Left lung (tissue), 10 donors: ENCODE results near the gene FNDC3B. TPM values are rescaled to one million over a fixed set of nuclear protein-coding genes. Genes with fewer than 3 reads are reported as not detected.

Source experiments
- ATAC-seq: fragments of 200-7000 bp; cut with Tn5 transposase; one replicate; pipeline ENCODE4 v1.9.1; 2020; ENCODE audit warnings: moderate library complexity
- DNase-seq, 4 donors: peaks; one replicate each; pipeline ENCODE4 v3.0.0-alpha.2; 2013 to 2020
- H3K27ac ChIP-seq, 2 donors: fragments of 200-600 bp; sonication (generic) in 1 of 2; one replicate each; pipeline versions ENCODE4 v1.5.0 to v1.8.0; 2020 to 2021
- H3K27me3 ChIP-seq, 2 donors: fragments of 200-600 bp; sonication (generic) in 1 of 2; one replicate each; pipeline versions ENCODE4 v1.5.0 to v1.8.0; 2020 to 2021
- H3K36me3 ChIP-seq, 2 donors: fragments of 200-600 bp; sonication (generic) in 1 of 2; one replicate each; pipeline versions ENCODE4 v1.5.0 to v1.8.0; 2020 to 2021
- H3K4me1 ChIP-seq, 2 donors: fragments of 200-600 bp; one replicate each; pipeline ENCODE4 v1.8.0; 2021
- H3K4me3 ChIP-seq, 2 donors: fragments of 200-600 bp; sonication (generic) in 1 of 2; one replicate each; pipeline versions ENCODE4 v1.5.0 to v1.8.0; 2020 to 2021; ENCODE audit warnings: mild to moderate bottlenecking in 1 of 2
- H3K9me3 ChIP-seq, 2 donors: fragments of 200-600 bp; sonication (generic) in 1 of 2; one replicate each; pipeline versions ENCODE4 v1.5.0 to v1.8.0; 2020 to 2021
- intact Hi-C, 2 donors: fragments of 100-400 bp; cut with DNase I; formaldehyde crosslinking; loops; one replicate each; pipeline versions ENCODE4 v1.11.2 to v1.14.2; 2022
- polyA plus RNA-seq, 6 donors: library from polyadenylated mRNA; unstranded; fragments of 120-200 nt; gene quantifications; one replicate each; pipeline ENCODE4 v1.2.1, GENCODE V29; 2013; ENCODE audit not compliant: insufficient read length in 6 of 6
- total RNA-seq, 2 donors: library from RNA; stranded (reverse); fragmentation: NEBNext Ultra II Directional; extraction: Animal tissue kit (Norgen Biotek cat#: 25700); gene quantifications; one replicate each; pipeline ENCODE4 v1.2.1, GENCODE V29; 2021
- TF ChIP-seq, protein P1 (sequence below), 2 donors: fragments of 200-600 bp; sonication (generic) in 1 of 2; IDR thresholded peaks; one replicate each; pipeline versions ENCODE4 v1.5.0 to v1.8.0; 2021; ENCODE audit warnings: antibody characterized with exemption in 2 of 2
- donor health status: DM: no; HTN: yes; CAD: no.
- donor health status: DM: no; HTN: no; CAD: no.

The FNDC3B gene
- total and polyA plus RNA-seq, 8 donors = 35.2 to 185 (median 42.3) TPM

DNA sequence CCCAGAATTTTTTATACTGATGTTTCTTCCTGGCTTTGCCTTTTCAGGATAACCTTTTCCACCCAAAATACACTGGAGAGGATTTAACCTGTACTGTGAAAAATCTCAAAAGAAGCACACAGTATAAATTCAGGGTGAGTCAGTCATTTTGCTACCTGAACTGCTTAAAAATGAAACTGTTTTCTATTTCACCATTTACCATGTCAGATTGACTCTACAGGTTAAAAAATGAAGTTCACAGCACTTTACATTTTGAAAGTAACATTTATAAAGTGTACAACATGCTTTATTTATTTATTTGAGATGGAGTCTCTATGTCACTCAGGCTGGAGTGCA lies 293.6 kb downstream of the FNDC3B start:
- H3K4me1 ChIP-seq = peaks cover 0 to 5% of the 10 kb centered on the region in 2 donors
- intact Hi-C loops = no loop called here
- no peak overlapping the region for H3K27ac ChIP-seq
- TF ChIP-seq, protein P1, sequence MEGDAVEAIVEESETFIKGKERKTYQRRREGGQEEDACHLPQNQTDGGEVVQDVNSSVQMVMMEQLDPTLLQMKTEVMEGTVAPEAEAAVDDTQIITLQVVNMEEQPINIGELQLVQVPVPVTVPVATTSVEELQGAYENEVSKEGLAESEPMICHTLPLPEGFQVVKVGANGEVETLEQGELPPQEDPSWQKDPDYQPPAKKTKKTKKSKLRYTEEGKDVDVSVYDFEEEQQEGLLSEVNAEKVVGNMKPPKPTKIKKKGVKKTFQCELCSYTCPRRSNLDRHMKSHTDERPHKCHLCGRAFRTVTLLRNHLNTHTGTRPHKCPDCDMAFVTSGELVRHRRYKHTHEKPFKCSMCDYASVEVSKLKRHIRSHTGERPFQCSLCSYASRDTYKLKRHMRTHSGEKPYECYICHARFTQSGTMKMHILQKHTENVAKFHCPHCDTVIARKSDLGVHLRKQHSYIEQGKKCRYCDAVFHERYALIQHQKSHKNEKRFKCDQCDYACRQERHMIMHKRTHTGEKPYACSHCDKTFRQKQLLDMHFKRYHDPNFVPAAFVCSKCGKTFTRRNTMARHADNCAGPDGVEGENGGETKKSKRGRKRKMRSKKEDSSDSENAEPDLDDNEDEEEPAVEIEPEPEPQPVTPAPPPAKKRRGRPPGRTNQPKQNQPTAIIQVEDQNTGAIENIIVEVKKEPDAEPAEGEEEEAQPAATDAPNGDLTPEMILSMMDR (IDR thresholded peaks at IDR 0.05) = no peak
- ATAC-seq (no peak), DNase-seq (no peak)
- no peaks in the 10 kb centered on the region for H3K27me3 ChIP-seq
- H3K9me3 ChIP-seq = no peaks in the 10 kb centered on the region
- H3K4me3 ChIP-seq = no peak overlapping the region
- peaks cover 0 to 99% of the 10 kb centered on the region in 2 donors for H3K36me3 ChIP-seq

DNA sequence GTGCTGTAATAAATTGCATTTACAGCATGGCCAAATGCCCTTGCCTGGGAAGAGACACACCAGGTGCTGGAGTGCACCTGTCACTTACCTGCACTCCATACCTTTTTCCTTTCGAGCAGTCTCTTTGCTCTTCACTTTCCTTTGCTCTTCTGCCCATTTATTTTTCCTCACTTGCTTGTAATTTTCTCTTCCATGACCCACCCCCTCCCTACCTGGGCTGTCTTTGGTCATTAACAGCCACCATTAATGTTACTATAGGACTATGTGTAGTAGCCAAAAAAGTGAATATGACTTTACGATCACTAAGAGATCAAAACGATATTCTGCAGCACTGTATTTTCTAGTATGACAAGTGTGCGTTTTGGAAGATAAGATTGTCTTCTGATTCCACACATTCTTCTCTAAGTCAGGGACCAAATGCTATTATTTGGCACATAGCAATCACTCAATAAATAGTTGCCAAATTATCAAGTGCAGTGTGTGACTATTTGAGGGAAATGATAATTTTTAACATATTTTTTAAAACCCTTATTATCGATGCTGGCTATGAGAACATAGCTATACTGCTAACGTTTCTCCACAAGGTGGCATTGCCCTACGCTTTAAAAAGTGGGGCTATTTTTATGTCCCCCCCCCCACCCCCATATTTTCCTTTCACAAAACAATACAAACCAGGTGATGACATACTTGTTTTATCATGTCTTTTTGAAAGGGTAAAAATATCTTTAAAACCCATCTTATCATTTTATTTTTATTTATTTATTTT lies 294.5 kb downstream of the FNDC3B start:
- TF ChIP-seq, protein P1 (IDR thresholded peaks at IDR 0.05) = peak in 1 of 2 donors; percentile 8
- Histone ChIP-seq H3K9me3 (no peaks in the 10 kb centered on the region), H3K4me3 (no peak overlapping the region), H3K27me3 (no peaks in the 10 kb centered on the region), H3K36me3 (peaks cover 0 to 99% of the 10 kb centered on the region in 2 donors), H3K4me1 (peaks cover 0 to 5% of the 10 kb centered on the region in 2 donors), H3K27ac (no peak overlapping the region)
- ATAC-seq (no peak), DNase-seq (no peak)
- intact Hi-C loops = no loop called here

DNA sequence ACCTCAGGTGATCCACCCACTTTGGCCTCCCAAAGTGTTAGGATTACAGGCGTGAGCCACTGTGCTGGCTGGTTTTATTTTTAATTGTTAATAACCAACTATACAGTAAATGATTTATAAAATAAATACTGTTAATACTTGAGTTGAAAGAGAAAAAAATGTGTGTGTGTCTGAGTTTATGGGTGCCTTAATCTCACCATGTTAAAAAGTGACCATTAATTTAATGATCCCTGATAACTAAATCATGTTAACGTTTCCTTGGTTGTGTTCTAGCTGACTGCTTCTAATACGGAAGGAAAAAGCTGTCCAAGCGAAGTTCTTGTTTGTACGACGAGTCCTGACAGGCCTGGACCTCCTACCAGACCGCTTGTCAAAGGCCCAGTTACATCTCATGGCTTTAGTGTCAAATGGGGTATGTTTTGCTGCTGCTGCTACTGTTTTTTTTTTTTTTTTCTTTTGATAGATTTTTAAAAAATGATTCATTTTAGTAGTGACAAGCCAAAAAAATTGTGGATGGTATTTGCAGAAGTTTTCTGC lies 295.4 kb downstream of the FNDC3B start:
- no peaks in the 10 kb centered on the region for H3K9me3 ChIP-seq
- ATAC-seq (no peak), DNase-seq (no peak)
- TF ChIP-seq, protein P1 (IDR thresholded peaks at IDR 0.05) = no peak
- no peak overlapping the region for H3K27ac ChIP-seq
- H3K36me3 ChIP-seq = peaks cover 0 to 99% of the 10 kb centered on the region in 2 donors
- H3K4me1 ChIP-seq = peaks cover 0 to 5% of the 10 kb centered on the region in 2 donors
- no peak overlapping the region for H3K4me3 ChIP-seq
- intact Hi-C loops = no loop called here
- no peaks in the 10 kb centered on the region for H3K27me3 ChIP-seq

DNA sequence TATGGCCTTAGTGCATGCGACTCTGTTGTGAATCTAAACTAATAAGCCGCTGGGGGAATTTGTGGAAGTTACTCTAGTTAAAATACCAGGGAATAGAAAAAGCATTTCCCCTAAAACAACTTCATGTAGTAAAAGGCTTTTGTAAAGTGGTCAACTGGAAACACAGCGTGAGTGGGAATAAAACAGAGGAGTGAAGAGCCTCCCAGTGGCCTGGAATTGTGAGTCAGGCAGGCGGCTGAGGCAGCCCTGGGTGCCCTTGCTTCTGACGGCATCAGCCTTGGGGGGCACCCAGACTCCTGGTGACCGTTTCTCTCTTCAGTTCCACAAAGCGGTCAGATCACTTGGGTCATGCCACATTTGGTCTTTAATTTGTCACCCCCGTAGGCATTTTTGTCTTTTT lies 300.5 kb downstream of the FNDC3B start:
- H3K27me3 ChIP-seq = no peaks in the 10 kb centered on the region
- H3K27ac ChIP-seq = no peak overlapping the region
- ATAC-seq (no peak), DNase-seq (no peak)
- H3K4me3 ChIP-seq = no peak overlapping the region
- H3K36me3 ChIP-seq = peaks cover 0 to 99% of the 10 kb centered on the region in 2 donors
- no peaks in the 10 kb centered on the region for H3K4me1 ChIP-seq
- intact Hi-C loops = no loop called here
- no peaks in the 10 kb centered on the region for H3K9me3 ChIP-seq
- TF ChIP-seq, protein P1 (IDR thresholded peaks at IDR 0.05) = no peak

DNA sequence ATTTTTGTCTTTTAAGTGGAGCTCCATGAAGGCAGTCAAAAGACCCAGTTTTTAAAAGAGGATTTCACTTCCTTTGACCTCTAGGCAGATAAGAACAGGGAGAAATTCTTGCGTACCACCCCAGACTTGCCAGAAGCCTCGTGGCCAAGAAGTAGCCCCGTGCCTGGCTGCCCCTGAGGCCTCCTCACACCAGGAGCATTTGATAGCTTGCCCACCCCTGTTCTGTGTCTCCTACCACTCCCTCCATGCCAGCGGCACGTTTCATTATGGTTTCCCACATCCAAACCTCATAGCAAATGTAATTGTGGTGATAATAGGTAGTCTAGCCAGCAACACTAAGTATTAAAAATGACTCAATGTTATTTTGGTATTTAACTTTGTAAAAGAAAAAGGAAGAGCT lies 301.2 kb downstream of the FNDC3B start:
- H3K36me3 ChIP-seq = peaks cover 0 to 100% of the 10 kb centered on the region in 2 donors
- no peaks in the 10 kb centered on the region for H3K27me3 ChIP-seq

More for the DNA sequence above, 301.2 kb downstream of the FNDC3B start:
- DNase-seq = no peak
- Histone ChIP-seq H3K9me3 (no peaks in the 10 kb centered on the region), H3K27ac (no peak overlapping the region), H3K4me1 (no peaks in the 10 kb centered on the region), H3K4me3 (no peak overlapping the region)
- TF ChIP-seq, protein P1 (IDR thresholded peaks at IDR 0.05) = no peak
- intact Hi-C loops = no loop called here
- ATAC-seq = no peak
